Measurements from ENCODE around the gene RABL3.
A peak's percentile ranks its signal among the peaks of the same experiment; 100 is the strongest.
"Not testable (repeated sequence)": the region's sequence is repeated elsewhere in the genome, so short reads cannot be mapped to it uniquely, and the experiment has no call there.

The RABL3 gene

DNA sequence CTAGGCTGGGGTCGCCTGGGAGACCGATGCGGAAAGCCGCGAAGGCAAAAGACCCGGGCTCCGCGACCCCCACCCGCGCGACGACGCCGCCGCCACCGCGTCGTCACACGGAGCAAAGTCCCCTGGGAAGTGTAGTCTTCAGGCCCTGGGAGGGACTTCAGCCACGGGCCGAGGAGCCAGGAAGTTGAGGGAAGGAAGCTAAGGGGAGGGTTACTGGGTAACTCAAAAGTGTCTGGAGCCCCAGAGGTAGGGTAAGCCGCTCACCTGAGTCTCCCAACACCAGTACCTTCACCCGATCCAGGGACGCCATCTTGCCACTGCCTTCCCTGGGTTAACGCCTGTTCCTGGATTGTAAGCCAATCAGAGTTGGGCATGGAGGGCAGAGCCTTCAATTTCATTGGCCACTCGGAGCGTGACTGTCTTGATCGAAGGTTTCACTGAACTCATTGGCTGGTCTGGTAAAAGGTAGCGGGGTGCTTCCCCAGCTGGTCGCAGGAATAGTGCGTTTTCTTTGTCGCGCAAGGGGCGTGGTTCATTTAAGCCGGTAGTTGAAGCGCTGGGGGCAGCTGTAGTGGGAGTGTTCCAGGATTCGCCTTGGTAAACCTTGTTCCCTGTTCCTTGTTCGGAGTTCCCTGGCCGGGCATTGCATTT, at the start of gene RABL3, which contains the start of gene GTF2E1:
Gene RABL3 (minus strand): TSS at position 319 of the 651 bp plus-strand sequence. CDS start 9 bp downstream, at position 310.
Gene GTF2E1 (plus strand): TSS at position 547 of the 651 bp plus-strand sequence. CDS start 7,809 bp downstream, outside the sequence.
- peak; percentile 98 for DNase-seq

DNA sequence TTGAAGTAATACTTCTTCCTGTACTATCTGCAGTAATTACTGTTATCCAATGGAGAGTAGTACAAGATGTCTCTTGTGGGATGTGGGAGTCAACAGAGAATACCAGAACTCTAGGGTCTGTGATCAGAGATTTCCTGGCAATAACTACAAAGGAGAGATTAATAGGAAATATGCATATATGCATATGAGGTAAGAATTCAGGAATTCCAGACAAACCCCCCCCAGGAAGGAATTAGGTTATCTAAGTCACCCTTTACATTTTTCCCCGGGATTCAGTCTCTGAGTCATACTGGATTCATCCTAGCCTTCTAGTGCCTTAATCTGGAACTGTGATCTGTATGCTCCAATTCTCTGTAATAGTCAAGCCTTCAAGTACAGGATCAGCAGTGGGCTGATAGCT, 49.6 kb upstream of the RABL3 start:
- no peak for DNase-seq

- no peak for DNase-seq
Observed at GRCh38 chr3:120791010-120791409, 48.7 kb upstream of the RABL3 start.

GRCh38 chr3:120785832-120786231, 43.5 kb upstream of the RABL3 start:
- not testable (repeated sequence) for DNase-seq

DNA sequence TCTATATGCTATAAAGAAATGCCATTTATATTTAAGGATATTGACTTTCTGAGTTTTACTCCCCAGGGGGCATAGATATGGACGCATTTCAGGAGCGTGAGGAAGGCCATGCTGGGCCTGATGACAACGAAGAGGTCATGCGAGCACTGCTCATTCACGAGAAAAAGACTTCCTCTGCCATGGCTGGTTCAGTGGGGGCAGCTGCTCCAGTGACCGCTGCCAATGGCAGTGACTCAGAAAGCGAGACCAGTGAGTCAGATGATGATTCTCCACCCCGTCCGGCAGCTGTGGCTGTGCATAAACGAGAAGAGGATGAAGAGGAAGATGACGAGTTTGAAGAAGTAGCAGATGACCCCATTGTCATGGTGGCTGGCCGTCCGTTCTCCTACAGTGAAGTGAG, 38.7 kb upstream of the RABL3 start:
- DNase-seq, result no peak

DNA sequence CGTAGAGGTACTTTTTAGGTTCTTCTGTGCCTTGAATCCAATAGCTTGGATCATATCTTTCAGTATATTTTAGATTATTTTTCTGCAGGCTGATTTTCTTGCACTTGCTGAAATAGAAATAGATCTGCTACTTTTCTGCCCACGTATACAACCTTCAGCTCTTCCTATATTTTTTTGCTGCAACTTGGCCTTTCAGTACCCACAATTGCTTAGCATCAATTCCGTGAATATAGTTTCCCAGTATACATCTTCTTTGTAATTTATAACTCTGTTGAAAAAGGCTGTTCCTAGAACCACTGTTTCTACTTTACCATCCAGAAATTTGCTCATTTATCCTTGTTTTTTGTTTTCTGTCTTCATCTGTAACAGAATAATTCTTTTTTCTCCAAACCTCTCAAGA, 36.5 kb upstream of the RABL3 start:
- DNase-seq, result no peak

DNA sequence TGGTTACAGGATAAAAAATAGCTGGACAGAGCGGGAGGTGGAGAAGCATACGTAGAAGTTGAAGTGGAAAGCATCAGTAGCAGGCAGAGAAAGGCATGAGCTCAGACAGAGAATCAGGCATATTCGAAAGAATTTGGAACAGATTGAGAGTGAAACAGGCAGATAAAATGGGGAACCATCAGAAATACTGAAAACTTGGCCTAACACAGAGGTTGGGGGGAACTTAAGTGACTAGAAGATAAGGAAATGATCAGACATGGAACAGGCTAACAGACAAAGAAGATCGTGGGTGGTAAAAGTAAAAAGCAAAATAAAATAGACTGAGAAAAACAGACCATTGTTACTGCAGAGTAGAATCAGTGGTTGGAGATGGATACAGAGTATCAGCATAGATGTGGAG, 33.1 kb upstream of the RABL3 start:
- no peak for DNase-seq

- no peak for DNase-seq
Observed at GRCh38 chr3:120773932-120774331, 31.6 kb upstream of the RABL3 start.

DNA sequence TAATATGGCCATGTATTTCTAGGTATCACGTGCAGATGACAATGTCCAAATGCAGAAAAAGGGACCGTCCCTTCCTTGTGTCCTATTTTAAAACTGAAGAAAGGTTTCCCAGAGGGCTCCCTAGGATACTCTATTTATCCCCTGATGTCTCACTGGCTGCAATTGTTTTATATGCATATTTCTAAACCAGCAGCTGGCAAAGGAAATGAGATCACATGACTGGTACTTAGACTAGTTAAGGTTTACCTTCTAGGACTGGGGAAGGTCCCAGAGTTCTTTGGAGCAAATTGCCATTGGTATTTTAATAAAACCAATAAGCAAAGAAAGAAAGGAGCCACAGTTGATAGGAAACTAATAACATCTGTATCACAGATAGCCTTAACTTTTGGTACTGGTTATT, 29.8 kb upstream of the RABL3 start:
- no peak for DNase-seq

- no peak for DNase-seq
Observed at GRCh38 chr3:120770891-120771290, 28.6 kb upstream of the RABL3 start.

GRCh38 chr3:120769436-120769835, 27.1 kb upstream of the RABL3 start:
- no peak for DNase-seq

DNA sequence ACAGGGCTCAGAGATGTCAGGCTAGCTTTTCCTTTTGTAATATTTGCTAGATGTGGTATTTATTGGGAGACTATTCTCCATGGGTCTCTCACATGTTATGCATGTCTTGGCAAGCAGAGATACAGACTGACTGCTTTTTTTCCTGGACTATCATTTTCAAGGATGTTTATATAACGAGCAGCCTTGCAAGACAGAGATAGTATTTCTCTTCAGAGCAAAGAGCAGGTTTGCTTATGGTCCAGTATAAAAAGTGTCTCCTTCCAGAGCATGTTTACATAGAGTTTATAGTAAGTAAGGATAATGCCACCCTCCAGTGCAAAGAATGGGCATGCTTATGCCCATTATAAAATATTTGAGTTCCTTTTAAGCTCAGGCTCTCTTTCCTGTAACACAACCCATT, 24.8 kb upstream of the RABL3 start:
- DNase-seq, result no peak

- DNase-seq, result no peak
Observed at GRCh38 chr3:120766576-120766975, 24.3 kb upstream of the RABL3 start.

GRCh38 chr3:120765830-120766493, 23.6 kb upstream of the RABL3 start:
- no peak for DNase-seq

- DNase-seq, result no peak
Observed at GRCh38 chr3:120764206-120764605, 21.9 kb upstream of the RABL3 start.

DNA sequence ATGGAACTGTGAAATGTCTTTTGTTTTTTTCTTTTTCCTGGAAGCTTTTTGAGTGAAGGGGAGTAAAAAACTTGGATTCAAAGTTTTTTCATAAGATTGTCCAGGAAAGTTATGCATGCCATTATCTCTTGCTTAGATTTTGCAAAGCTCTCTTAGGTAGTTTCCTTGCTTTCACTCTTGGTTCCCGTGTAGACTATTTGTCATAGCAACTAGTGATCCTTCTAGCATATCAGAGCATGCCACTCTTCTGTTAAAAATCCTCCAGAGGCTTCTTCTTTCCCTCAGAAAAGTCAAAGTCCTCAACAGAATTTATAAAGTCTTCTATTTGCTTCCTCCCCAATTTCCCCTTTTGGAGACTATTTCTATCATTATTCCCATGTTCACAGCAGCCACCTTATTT, 21.3 kb upstream of the RABL3 start:
- DNase-seq, result no peak

DNA sequence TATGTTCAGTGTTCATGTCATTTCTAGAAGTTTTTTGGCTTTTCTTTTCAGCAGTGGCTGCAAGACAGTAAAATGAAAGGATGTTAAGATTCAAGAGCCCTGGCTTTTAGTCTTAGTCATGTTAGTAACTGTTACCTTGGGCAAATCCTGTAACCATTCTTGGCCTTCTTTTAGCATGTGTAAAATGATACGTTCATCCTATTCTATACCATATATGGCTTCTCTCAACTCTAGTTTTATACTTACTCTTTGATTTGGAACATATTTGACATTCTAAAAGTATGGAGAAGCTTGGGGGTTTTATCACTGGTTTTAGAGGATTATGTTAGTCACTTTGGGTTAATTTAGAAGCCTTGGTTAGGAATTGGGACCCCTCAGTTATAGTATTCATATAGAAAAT, 20.3 kb upstream of the RABL3 start:
- no peak for DNase-seq

DNA sequence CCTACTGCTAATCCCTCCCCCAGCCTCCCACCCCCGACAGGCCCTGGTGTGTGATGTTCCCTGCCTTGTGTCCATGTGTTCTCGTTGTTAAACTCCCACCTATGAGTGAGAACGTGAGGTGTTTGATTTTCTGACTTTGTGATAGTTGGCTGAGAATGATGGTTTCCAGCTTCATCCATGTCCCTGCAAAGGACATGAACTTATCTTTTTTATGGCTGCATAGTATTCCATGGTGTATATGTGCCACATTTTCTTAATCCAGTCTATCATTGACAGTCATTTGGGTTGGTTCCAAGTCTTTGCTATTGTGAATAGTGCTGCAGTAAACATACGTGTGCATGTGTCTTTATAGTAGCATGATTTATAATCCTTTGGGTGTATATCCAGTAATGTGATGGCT, 16.2 kb upstream of the RABL3 start:
- DNase-seq, result not testable (repeated sequence)

GRCh38 chr3:120756061-120756460, 13.7 kb upstream of the RABL3 start:
- no peak for DNase-seq

DNA sequence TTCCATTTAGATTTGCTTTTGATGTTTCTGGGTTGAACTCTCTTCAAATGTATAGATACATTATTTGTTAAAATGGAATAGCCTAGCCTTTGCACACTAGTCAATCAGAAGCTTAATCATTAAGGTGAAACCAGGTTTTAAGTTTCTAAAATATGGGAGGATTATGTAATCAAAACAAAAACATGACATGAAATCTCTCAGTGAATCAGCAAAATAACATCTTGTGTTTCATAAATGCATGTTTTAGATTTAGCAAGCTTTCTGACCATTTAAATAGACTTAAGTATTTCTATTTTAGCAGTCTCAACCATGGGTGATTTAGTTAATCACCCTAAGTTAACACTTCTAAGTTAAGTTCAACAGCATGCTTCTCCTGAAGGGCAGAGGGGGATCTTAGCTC, 11.5 kb upstream of the RABL3 start:
- DNase-seq, result no peak

DNA sequence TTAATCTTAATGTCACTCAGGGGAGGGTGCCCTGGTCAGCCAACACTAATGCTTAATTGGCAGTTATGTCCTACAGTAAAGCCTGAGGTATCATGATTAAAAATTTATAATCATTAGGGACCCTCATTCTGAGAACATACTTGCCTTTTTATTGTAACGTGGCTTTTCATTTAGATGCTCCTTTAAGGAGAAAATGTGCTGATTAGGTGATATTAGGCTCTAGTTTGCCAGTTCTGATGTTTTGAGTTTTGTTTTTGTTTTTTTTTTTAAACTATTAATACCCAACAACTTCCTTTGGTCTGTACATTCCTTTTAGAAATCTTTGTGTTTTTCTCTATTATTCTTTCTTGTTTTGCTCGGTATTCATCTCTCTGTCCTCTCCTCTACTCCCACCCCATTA, 10.5 kb upstream of the RABL3 start:
- DNase-seq, result no peak

DNA sequence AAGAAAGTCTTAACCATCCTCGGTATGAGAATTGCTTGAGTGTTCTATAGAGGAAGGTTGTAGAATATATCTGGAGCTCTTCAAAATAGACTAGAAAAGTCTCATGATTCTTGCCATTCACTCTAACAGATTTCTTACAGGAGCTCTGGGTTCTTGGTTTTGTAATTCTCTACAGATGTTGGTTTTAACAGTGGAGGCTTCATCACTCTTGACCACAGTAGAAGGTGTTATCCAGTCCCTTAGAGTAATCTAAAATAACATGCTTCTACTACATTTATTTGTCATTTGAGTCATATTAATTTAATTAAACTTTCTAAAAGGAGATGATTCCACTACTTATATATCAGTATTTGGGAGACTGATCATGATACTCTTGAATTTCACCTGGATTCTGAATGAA, 9.9 kb upstream of the RABL3 start:
- no peak for DNase-seq

- no peak for DNase-seq
Observed at GRCh38 chr3:120749843-120750242, 7.5 kb upstream of the RABL3 start.

DNA sequence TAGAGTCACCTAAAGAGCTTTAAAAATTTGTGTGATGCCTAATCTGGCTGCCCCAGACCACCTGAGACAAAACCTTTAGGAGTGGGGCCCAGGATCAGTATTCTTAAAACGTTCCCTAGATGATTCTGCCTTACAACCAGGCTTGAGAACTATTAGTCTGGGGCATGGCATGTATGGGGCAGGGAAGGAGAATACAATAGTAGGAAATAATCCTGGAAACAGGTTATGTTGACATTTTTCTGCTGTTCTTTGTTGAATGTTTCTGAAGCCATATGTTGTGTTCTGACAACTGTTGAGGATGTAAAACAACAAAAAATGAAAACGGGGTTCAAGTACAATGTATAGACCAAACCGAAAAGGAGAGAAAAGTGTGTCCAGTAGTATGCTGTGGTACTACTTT, 3.1 kb upstream of the RABL3 start:
- DNase-seq, result no peak

Measured in retina (tissue), 1 donor.